GM12892 (cell line): ENCODE data around the gene SFXN5.

Experiments used
- POLR2A ChIP-seq: IDR thresholded peaks from 2 replicates; pipeline ENCODE4 v1.6.1; 2011; ENCODE audit warnings: low read depth, low read length, control low read depth
- POLR2AphosphoS5 ChIP-seq: IDR thresholded peaks from 2 replicates; pipeline ENCODE4 v1.6.1; 2011; ENCODE audit warnings: low read depth, low read length, control low read depth

DNA sequence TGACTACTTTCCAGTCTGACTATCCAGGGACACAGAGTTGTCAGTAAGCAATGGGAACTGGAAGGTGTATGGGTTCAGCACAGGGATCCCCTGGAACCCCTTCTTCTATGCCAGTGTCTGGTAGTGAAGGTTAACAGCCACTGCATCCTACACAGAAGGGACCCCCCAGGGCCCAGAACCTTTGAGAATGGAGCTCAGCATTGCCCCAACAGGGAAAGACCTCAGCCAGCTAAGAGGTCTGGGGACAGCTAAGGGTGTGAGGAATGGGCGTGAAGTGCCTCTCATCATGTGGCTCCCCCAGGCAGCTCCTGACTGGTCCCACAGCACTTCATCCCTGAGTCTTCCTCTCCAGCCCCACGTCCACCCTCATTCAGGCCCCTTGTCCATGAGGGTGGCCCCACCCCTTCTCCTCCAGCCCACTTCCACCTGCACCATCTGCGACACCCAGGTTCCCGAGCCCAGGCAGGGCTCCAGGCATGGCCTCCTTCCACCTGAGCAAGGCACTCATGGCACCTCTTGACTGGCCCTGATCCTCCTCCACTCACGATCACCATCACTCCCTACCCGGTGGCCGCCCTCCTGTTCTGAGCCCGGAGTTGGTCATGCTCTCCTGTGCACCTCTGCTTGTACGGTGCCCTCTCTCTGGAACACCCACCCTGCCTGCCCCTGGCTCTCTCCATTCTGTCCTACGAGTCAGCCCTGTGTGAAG is 77.1 kb downstream of the SFXN5 start:
- no peak for TF ChIP-seq POLR2A
- no peak for TF ChIP-seq POLR2AphosphoS5
